Fibroblast of the aortic adventitia (primary cell): Measurements from ENCODE around the gene CTSZ. TPM values are rescaled to one million over a fixed set of nuclear protein-coding genes. Genes with fewer than 3 reads are reported as not detected.

Experiments used
- DNase-seq: peaks from one replicate; pipeline ENCODE4 v3.0.0-alpha.2; 2010; ENCODE audit warnings: low read depth
- H3K4me3 ChIP-seq: 2 replicates; pipeline ENCODE4 v1.5.1; 2011; ENCODE audit warnings: low read depth, mild to moderate bottlenecking, control low read depth, low read length, moderate library complexity
- CTCF ChIP-seq: IDR thresholded peaks from 2 replicates; pipeline ENCODE4 v1.5.1; 2011; ENCODE audit warnings: mild to moderate bottlenecking, low read length, control low read depth, inconsistent platforms; ENCODE audit not compliant: insufficient read depth
- total RNA-seq: library from RNA; depleted of rRNA; stranded (reverse); fragments of >200 nt; gene quantifications from 2 replicates; pipeline ENCODE4 v1.2.3, GENCODE V29; 2012; ENCODE audit warnings: low replicate concordance

The CTSZ gene
- total RNA-seq, 1 donor: 51.0 TPM

- no peak for TF ChIP-seq CTCF
- DNase-seq: no peak
- no peak overlapping the region for H3K4me3 ChIP-seq
Observed at GRCh38 chr20:58997141-58997770, 9.8 kb downstream of the CTSZ start.

- H3K4me3 ChIP-seq: no peak overlapping the region
- no peak for DNase-seq
Observed at GRCh38 chr20:58996226-58996611, 10.8 kb downstream of the CTSZ start.

GRCh38 chr20:58995461-58996225 is 11.4 kb downstream of the CTSZ start:
- TF ChIP-seq CTCF: no peak
- H3K4me3 ChIP-seq: no peak overlapping the region
- DNase-seq: no peak

More at GRCh38 chr20:58996226-58996611, 10.8 kb downstream of the CTSZ start:
- TF ChIP-seq CTCF: no peak

- TF ChIP-seq CTCF: no peak
- DNase-seq: no peak
- H3K4me3 ChIP-seq: no peak overlapping the region
Observed at GRCh38 chr20:58994390-58995159, 12.5 kb downstream of the CTSZ start.

- no peak for DNase-seq
- TF ChIP-seq CTCF: no peak
- H3K4me3 ChIP-seq: no peak overlapping the region
Observed at GRCh38 chr20:58993332-58994248, 13.5 kb downstream of the CTSZ start.

- no peak for DNase-seq
- TF ChIP-seq CTCF: no peak
- no peak overlapping the region for H3K4me3 ChIP-seq
Observed at GRCh38 chr20:58992911-58993310, 14.1 kb downstream of the CTSZ start.
